Spleen (tissue), 11 donors: ENCODE measurements around the gene RBM26. TPM values are rescaled to one million over a fixed set of nuclear protein-coding genes. Genes with fewer than 3 reads are reported as not detected.

Source experiments
- DNase-seq: peaks from one replicate; pipeline ENCODE4 v3.0.0-alpha.2; 2020
- H3K27ac ChIP-seq, 8 donors: fragments of 200-600 bp; sonication (generic) in 7 of 8; 1 replicate in 4 of 8; 2 replicates in 4 of 8; pipeline versions ENCODE4 v1.5.0 to v1.8.0; 2016 to 2021; ENCODE audit warnings: inconsistent platforms in 4 of 8, mild to moderate bottlenecking in 4 of 8, moderate library complexity in 1 of 8
- H3K27me3 ChIP-seq, 7 donors: fragments of 200-600 bp; sonication (generic) in 6 of 7; replicated peaks in 1 of 7; 1 replicate in 4 of 7; 2 replicates in 3 of 7; pipeline versions ENCODE4 v1.5.0 to v1.8.0; 2016 to 2021; ENCODE audit warnings: inconsistent platforms in 3 of 7, mild to moderate bottlenecking in 1 of 7
- H3K36me3 ChIP-seq, 6 donors: fragments of 200-600 bp; sonication (generic) in 5 of 6; 1 replicate in 4 of 6; 2 replicates in 2 of 6; pipeline versions ENCODE4 v1.5.0 to v1.8.0; 2016 to 2021; ENCODE audit warnings: inconsistent platforms in 2 of 6
- H3K4me1 ChIP-seq, 6 donors: fragments of 200-600 bp; sonication (generic) in 5 of 6; 1 replicate in 3 of 6; 2 replicates in 3 of 6; pipeline versions ENCODE4 v1.5.0 to v1.8.0; 2016 to 2021; ENCODE audit warnings: inconsistent platforms in 3 of 6
- H3K4me3 ChIP-seq, 8 donors: fragments of 200-600 bp; sonication (generic) in 7 of 8; 1 replicate in 4 of 8; 2 replicates in 4 of 8; pipeline versions ENCODE4 v1.5.0 to v1.8.0; 2016 to 2021; ENCODE audit warnings: inconsistent platforms in 4 of 8, mild to moderate bottlenecking in 4 of 8, moderate library complexity in 2 of 8
- H3K9me3 ChIP-seq, 8 donors: fragments of 200-600 bp; sonication (generic) in 7 of 8; 1 replicate in 4 of 8; 2 replicates in 4 of 8; pipeline versions ENCODE4 v1.5.0 to v1.8.0; 2016 to 2021; ENCODE audit warnings: inconsistent platforms in 4 of 8
- CTCF ChIP-seq, 11 experiments: fragments of 200-600 bp in 7 of 11; fragments of 450-650 bp in 4 of 11; sonication (generic) in 4 of 11; IDR thresholded peaks in 8 of 11; conservative IDR thresholded peaks in 3 of 11; 1 replicate in 7 of 11; 2 replicates in 4 of 11; pipeline versions ENCODE4 v1.4.0 to v1.8.0; 2016 to 2021; ENCODE audit warnings: antibody characterized with exemption in 11 of 11, inconsistent platforms in 4 of 11, mild to moderate bottlenecking in 1 of 11
- POLR2A ChIP-seq, 3 donors: fragments of 450-650 bp; IDR thresholded peaks; one replicate each; pipeline ENCODE4 v1.5.1; 2017; ENCODE audit warnings: antibody characterized with exemption in 3 of 3, mild to moderate bottlenecking in 1 of 3
- POLR2AphosphoS5 ChIP-seq, 3 donors: sonication (generic); formaldehyde crosslinking; IDR thresholded peaks; one replicate each; pipeline ENCODE4 v1.5.1; 2017; ENCODE audit warnings: antibody characterized with exemption in 3 of 3
- WGBS, 5 donors: extraction: QIAGEN DNeasy Blood & Tissue Kit in 3 of 5; methylation state at CpG; one replicate each; pipeline versions ENCODE4 v1.1.5 to v1.1.7; 2013 to 2018; 5-methylcytosine and 5-hydroxymethylcytosine counted together
- intact Hi-C: fragments of 100-400 bp; cut with DNase I; formaldehyde crosslinking; loops from one replicate; pipeline ENCODE4 v1.15.0; 2023; ENCODE audit warnings: low total_unique reads
- polyA plus RNA-seq, 3 donors: library from polyadenylated mRNA; stranded (reverse); fragments of 200-250 nt; gene quantifications; one replicate each; pipeline ENCODE4 v1.2.1, GENCODE V29; 2013
- total RNA-seq, 7 donors: library from RNA; depleted of rRNA in 3 of 7; stranded (reverse); fragments of >200 nt in 3 of 7; fragmentation: NEBNext Ultra II Directional in 4 of 7; extraction: Animal tissue kit (Norgen Biotek cat#: 25700) in 4 of 7; gene quantifications; one replicate each; pipeline versions ENCODE4 v1.1.0 to v1.2.1, GENCODE V29; 2016 to 2021
- donor health status: healthy with polysubstance abuse.
- donor health status: DM: no; HTN: no; CAD: no; lungs with moderate emphysema.
- donor health status: DM: no; HTN: no; CAD: no.
- donor health status: Bipolar disorder and iron deficiency.
- donor health status: healthy.
- donor health status: DM: no; HTN: no; CAD: no.
- donor health status: DM: yes; HTN: yes; CAD: no.

The RBM26 gene
- total and polyA plus RNA-seq, 10 donors = 25.6 to 87.6 (median 63.6) TPM

GRCh38 chr13:79320433-79320832, 85.6 kb downstream of the RBM26 start:
- TF ChIP-seq CTCF (IDR thresholded peaks at IDR 0.05 in 8 of 11, conservative IDR thresholded peaks at IDR 0.05 in 3 of 11) = no peak
- TF ChIP-seq POLR2A (IDR thresholded peaks at IDR 0.05) = no peak
- TF ChIP-seq POLR2AphosphoS5 (IDR thresholded peaks at IDR 0.05) = no peak
- intact Hi-C loops = no loop called here

GRCh38 chr13:79318664-79319063, 87.4 kb downstream of the RBM26 start:
- WGBS, 5 donors = 92 to 96% (median 95%) methylated on average over 4 of the region's 4 CpGs
- no peak for TF ChIP-seq POLR2AphosphoS5 (IDR thresholded peaks at IDR 0.05)
- TF ChIP-seq CTCF (IDR thresholded peaks at IDR 0.05 in 8 of 11, conservative IDR thresholded peaks at IDR 0.05 in 3 of 11) = no peak
- no peak for TF ChIP-seq POLR2A (IDR thresholded peaks at IDR 0.05)
- DNase-seq = no peak
- Histone ChIP-seq H3K4me1 (no peaks in the 10 kb centered on the region), H3K36me3 (peaks cover 0 to 79% (median 29%) of the 10 kb centered on the region in 6 donors), H3K27me3 (no peaks in the 10 kb centered on the region), H3K9me3 (no peaks in the 10 kb centered on the region), H3K4me3 (no peak overlapping the region), H3K27ac (no peak overlapping the region)
- intact Hi-C loops = no loop called here

More at GRCh38 chr13:79320433-79320832, 85.6 kb downstream of the RBM26 start:
- Histone ChIP-seq H3K9me3 (no peaks in the 10 kb centered on the region), H3K36me3 (peaks cover 0 to 84% (median 28%) of the 10 kb centered on the region in 6 donors), H3K27me3 (no peaks in the 10 kb centered on the region), H3K27ac (no peak overlapping the region), H3K4me3 (no peak overlapping the region), H3K4me1 (no peaks in the 10 kb centered on the region)
- WGBS, 5 donors = 69 to 88% (median 78%) methylated on average over 1 of the region's 1 CpG
- no peak for DNase-seq

GRCh38 chr13:79317856-79318255, 88.2 kb downstream of the RBM26 start:
- intact Hi-C loops = no loop called here
- WGBS, 5 donors = 96 to 98% (median 97%) methylated on average over 2 of the region's 2 CpGs
- no peak overlapping the region for H3K27ac ChIP-seq
- peaks cover 0 to 72% (median 29%) of the 10 kb centered on the region in 6 donors for H3K36me3 ChIP-seq
- DNase-seq = no peak
- H3K9me3 ChIP-seq = no peaks in the 10 kb centered on the region
- no peak overlapping the region for H3K4me3 ChIP-seq
- TF ChIP-seq CTCF (IDR thresholded peaks at IDR 0.05 in 8 of 11, conservative IDR thresholded peaks at IDR 0.05 in 3 of 11) = no peak
- no peak for TF ChIP-seq POLR2A (IDR thresholded peaks at IDR 0.05)
- no peak for TF ChIP-seq POLR2AphosphoS5 (IDR thresholded peaks at IDR 0.05)
- no peaks in the 10 kb centered on the region for H3K27me3 ChIP-seq
- H3K4me1 ChIP-seq = no peaks in the 10 kb centered on the region

GRCh38 chr13:79314652-79315051, 91.4 kb downstream of the RBM26 start:
- no peak overlapping the region for H3K4me3 ChIP-seq
- no peak for DNase-seq
- H3K27ac ChIP-seq = no peak overlapping the region
- no peaks in the 10 kb centered on the region for H3K27me3 ChIP-seq
- intact Hi-C loops = no loop called here
- no peaks in the 10 kb centered on the region for H3K9me3 ChIP-seq
- WGBS, 5 donors = 75 to 83% (median 81%) methylated on average over 3 of the region's 3 CpGs
- no peaks in the 10 kb centered on the region for H3K4me1 ChIP-seq
- H3K36me3 ChIP-seq = peaks cover 0 to 40% (median 17%) of the 10 kb centered on the region in 6 donors
- TF ChIP-seq CTCF (IDR thresholded peaks at IDR 0.05 in 8 of 11, conservative IDR thresholded peaks at IDR 0.05 in 3 of 11) (no peak), POLR2AphosphoS5 (IDR thresholded peaks at IDR 0.05) (no peak)
